ENCODE data around the gene CA10.

GRCh38 chr17:51941272-51941671 lies 217.2 kb downstream of the CA10 start:
- TF ChIP-seq CTCF (IDR thresholded peaks at IDR 0.05; ENCODE audit: insufficient read depth, low read length, poor library complexity, severe bottlenecking) (no peak), EZH2phosphoT487 (conservative IDR thresholded peaks at IDR 0.05; ENCODE audit: low read length) (no peak)

Data from SU-DHL-6 (cell line).